CD14-positive monocyte (primary cell): ENCODE data around the gene BLCAP. TPM values are rescaled to one million over a fixed set of nuclear protein-coding genes. Genes with fewer than 3 reads are reported as not detected.
"Not testable (repeated sequence)": the region's sequence is repeated elsewhere in the genome, so short reads cannot be mapped to it uniquely, and the experiment has no call there.

Experiments
- DNase-seq, 3 donors: peaks; one replicate each; pipeline ENCODE4 v3.0.0-alpha.2; 2011 to 2022
- H2AFZ ChIP-seq: 2 replicates; pipeline ENCODE4 v1.6.0; 2012; ENCODE audit warnings: mild to moderate bottlenecking, low read depth, low read length, inconsistent platforms; ENCODE audit not compliant: insufficient read depth, poor library complexity, severe bottlenecking
- H3K27ac ChIP-seq, 2 donors: 1 replicate in 1 of 2; 2 replicates in 1 of 2; pipeline ENCODE4 v1.5.1; 2012 to 2013; ENCODE audit warnings: low read length in 2 of 2, control low read depth in 1 of 2, inconsistent platforms in 1 of 2, low read depth in 1 of 2, mild to moderate bottlenecking in 1 of 2
- H3K27me3 ChIP-seq, 2 donors: one replicate each; pipeline versions ENCODE4 v1.6.0 to v1.6.1; 2011 to 2013; ENCODE audit warnings: low read length in 2 of 2; ENCODE audit not compliant: control insufficient read depth in 2 of 2, insufficient read depth in 2 of 2
- H3K36me3 ChIP-seq, 2 donors: replicated peaks in 1 of 2; 1 replicate in 1 of 2; 2 replicates in 1 of 2; pipeline versions ENCODE4 v1.5.1 to v1.6.1; 2012 to 2013; ENCODE audit warnings: low read length in 2 of 2, control low read depth in 1 of 2, inconsistent platforms in 1 of 2, mild to moderate bottlenecking in 1 of 2; ENCODE audit not compliant: insufficient read depth in 2 of 2, control insufficient read depth in 1 of 2
- H3K4me1 ChIP-seq, 2 donors: 1 replicate in 1 of 2; 2 replicates in 1 of 2; pipeline versions ENCODE4 v1.5.1 to v1.6.1; 2012 to 2013; ENCODE audit warnings: low read length in 2 of 2, control low read depth in 1 of 2, inconsistent platforms in 1 of 2, mild to moderate bottlenecking in 1 of 2, moderate library complexity in 1 of 2; ENCODE audit not compliant: insufficient read depth in 2 of 2, control insufficient read depth in 1 of 2
- H3K4me2 ChIP-seq: replicated peaks from 2 replicates; pipeline ENCODE3; 2012; ENCODE audit warnings: low read length, moderate library complexity, mild to moderate bottlenecking; ENCODE audit not compliant: poor library complexity, severe bottlenecking; ENCODE audit errors: extremely low read depth
- H3K4me3 ChIP-seq, 3 experiments: fragments of 200-600 bp in 1 of 3; sonication (generic) in 1 of 3; replicated peaks in 1 of 3; 1 replicate in 2 of 3; 2 replicates in 1 of 3; pipeline ENCODE4 v1.5.1; 2011 to 2013; ENCODE audit warnings: low read length in 3 of 3, mild to moderate bottlenecking in 3 of 3, control low read depth in 2 of 3, low read depth in 2 of 3, inconsistent platforms in 1 of 3, moderate library complexity in 1 of 3
- H3K79me2 ChIP-seq: 2 replicates; pipeline ENCODE4 v1.6.0; 2012; ENCODE audit warnings: mild to moderate bottlenecking, control low read depth, inconsistent platforms, low read length, moderate library complexity; ENCODE audit not compliant: insufficient read depth
- H3K9ac ChIP-seq: 2 replicates; pipeline ENCODE4 v1.6.0; 2017; ENCODE audit warnings: low read length, mild to moderate bottlenecking; ENCODE audit not compliant: insufficient read depth, poor library complexity, severe bottlenecking
- H3K9me3 ChIP-seq, 2 donors: replicated peaks in 1 of 2; 1 replicate in 1 of 2; 2 replicates in 1 of 2; pipeline versions ENCODE4 v1.5.1 to v1.6.1; 2012 to 2013; ENCODE audit warnings: low read length in 2 of 2, control low read depth in 1 of 2; ENCODE audit not compliant: control insufficient read depth in 1 of 2, insufficient read depth in 1 of 2
- H4K20me1 ChIP-seq: 2 replicates; pipeline ENCODE4 v1.6.0; 2012; ENCODE audit warnings: mild to moderate bottlenecking, low read length, control low read depth, moderate library complexity; ENCODE audit not compliant: insufficient read depth
- H3K27ac Mint-ChIP-seq, 7 donors: one replicate each; pipeline ENCODE4 v1.8.0; 2020; ENCODE audit warnings: mild to moderate bottlenecking in 7 of 7, mixed read lengths in 7 of 7, moderate library complexity in 6 of 7, inconsistent platforms in 2 of 7
- H3K27me3 Mint-ChIP-seq, 3 donors: one replicate each; pipeline ENCODE4 v1.8.0; 2021 to 2022; ENCODE audit warnings: low read depth in 3 of 3, mild to moderate bottlenecking in 3 of 3, mixed read lengths in 3 of 3, moderate library complexity in 3 of 3, inconsistent platforms in 1 of 3
- H3K36me3 Mint-ChIP-seq, 2 donors: one replicate each; pipeline ENCODE4 v1.8.0; 2020; ENCODE audit warnings: mixed read lengths in 2 of 2, inconsistent platforms in 1 of 2, mild to moderate bottlenecking in 1 of 2
- H3K4me1 Mint-ChIP-seq: one replicate; pipeline ENCODE4 v1.8.0; 2020; ENCODE audit warnings: mild to moderate bottlenecking, mixed read lengths
- H3K4me3 Mint-ChIP-seq, 2 donors: one replicate each; pipeline ENCODE4 v1.8.0; 2020; ENCODE audit warnings: mild to moderate bottlenecking in 2 of 2, mixed read lengths in 2 of 2, moderate library complexity in 1 of 2
- H3K9me3 Mint-ChIP-seq, 7 donors: one replicate each; pipeline ENCODE4 v1.8.0; 2020 to 2022; ENCODE audit warnings: mixed read lengths in 7 of 7, mild to moderate bottlenecking in 6 of 7, moderate library complexity in 6 of 7, inconsistent platforms in 2 of 7
- WGBS: methylation state at CpG from one replicate; pipeline ENCODE4 v1.1.5; 2013; ENCODE audit warnings: missing lambda C conversion rate; ENCODE audit not compliant: insufficient coverage; 5-methylcytosine and 5-hydroxymethylcytosine counted together
- intact Hi-C, 2 donors: fragments of 100-400 bp; cut with micrococcal nuclease; formaldehyde crosslinking; loops; one replicate each; pipeline versions ENCODE4 v1.15.0 to v1.15.1; 2023
- polyA plus RNA-seq, 3 donors: library from polyadenylated mRNA; depleted of rRNA in 1 of 3; unstranded in 2 of 3; stranded (reverse) in 1 of 3; fragments of 300-500 nt in 2 of 3; fragments of >200 nt in 1 of 3; fragmentation: Illumina TruSeq in 2 of 3; gene quantifications; 1 replicate in 2 of 3; 2 replicates in 1 of 3; pipeline ENCODE4 v1.2.3, GENCODE V29; 2012 to 2021
- TF ChIP-seq, protein P1 (sequence below): fragments of 200-600 bp; IDR thresholded peaks from one replicate; pipeline ENCODE4 v1.8.0; 2022; ENCODE audit warnings: antibody characterized with exemption, mild to moderate bottlenecking

Gene BLCAP
- polyA plus RNA-seq, 3 donors, result 45.3 to 54.5 (median 53.3) TPM

DNA sequence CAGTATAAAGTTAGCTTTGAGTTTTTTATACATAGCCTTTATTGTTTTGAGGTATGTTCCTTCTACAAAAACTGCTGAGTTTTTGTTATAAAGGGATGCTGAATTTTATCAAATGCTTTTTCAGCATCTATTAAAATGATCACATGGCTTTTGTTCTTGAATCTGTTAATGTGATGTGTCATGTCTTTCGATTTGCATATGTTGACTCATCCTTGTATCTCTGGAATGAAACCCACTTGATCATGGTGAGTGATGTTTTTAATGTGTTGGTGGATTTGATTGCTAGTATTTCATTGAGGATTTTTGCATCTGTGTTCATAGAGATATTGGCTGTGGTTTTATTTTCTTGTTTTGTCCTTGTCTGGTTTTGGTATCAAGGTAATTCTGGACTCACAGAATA, 24.7 kb upstream of the BLCAP start:
- Mint-ChIP-seq H3K9me3 (no peaks in the 10 kb centered on the region), H3K4me3 (no peak overlapping the region), H3K36me3 (no peaks in the 10 kb centered on the region), H3K27me3 (peaks cover 8 to 27% (median 23%) of the 10 kb centered on the region in 3 donors), H3K4me1 (no peaks in the 10 kb centered on the region), H3K27ac (no peak overlapping the region)
- 44% methylated on average over 1 of the region's 1 CpG for WGBS
- intact Hi-C loops, result no loop called here
- H3K4me1 ChIP-seq, result no peaks in the 10 kb centered on the region
- H3K4me3 ChIP-seq, result no peak overlapping the region
- H4K20me1 ChIP-seq, result no peaks in the 10 kb centered on the region
- TF ChIP-seq, protein P1, sequence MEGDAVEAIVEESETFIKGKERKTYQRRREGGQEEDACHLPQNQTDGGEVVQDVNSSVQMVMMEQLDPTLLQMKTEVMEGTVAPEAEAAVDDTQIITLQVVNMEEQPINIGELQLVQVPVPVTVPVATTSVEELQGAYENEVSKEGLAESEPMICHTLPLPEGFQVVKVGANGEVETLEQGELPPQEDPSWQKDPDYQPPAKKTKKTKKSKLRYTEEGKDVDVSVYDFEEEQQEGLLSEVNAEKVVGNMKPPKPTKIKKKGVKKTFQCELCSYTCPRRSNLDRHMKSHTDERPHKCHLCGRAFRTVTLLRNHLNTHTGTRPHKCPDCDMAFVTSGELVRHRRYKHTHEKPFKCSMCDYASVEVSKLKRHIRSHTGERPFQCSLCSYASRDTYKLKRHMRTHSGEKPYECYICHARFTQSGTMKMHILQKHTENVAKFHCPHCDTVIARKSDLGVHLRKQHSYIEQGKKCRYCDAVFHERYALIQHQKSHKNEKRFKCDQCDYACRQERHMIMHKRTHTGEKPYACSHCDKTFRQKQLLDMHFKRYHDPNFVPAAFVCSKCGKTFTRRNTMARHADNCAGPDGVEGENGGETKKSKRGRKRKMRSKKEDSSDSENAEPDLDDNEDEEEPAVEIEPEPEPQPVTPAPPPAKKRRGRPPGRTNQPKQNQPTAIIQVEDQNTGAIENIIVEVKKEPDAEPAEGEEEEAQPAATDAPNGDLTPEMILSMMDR, result no peak
- H3K27me3 ChIP-seq, result peaks cover 0 to 7% of the 10 kb centered on the region in 2 donors
- peak in 1 of 3 donors; percentile 22 for DNase-seq
- no peaks in the 10 kb centered on the region for H3K36me3 ChIP-seq
- H3K27ac ChIP-seq, result no peak overlapping the region
- H2AFZ ChIP-seq, result no peak overlapping the region
- H3K79me2 ChIP-seq, result no peaks in the 10 kb centered on the region
- H3K9ac ChIP-seq, result no peak overlapping the region
- no peak overlapping the region for H3K4me2 ChIP-seq
- H3K9me3 ChIP-seq, result no peaks in the 10 kb centered on the region

DNA sequence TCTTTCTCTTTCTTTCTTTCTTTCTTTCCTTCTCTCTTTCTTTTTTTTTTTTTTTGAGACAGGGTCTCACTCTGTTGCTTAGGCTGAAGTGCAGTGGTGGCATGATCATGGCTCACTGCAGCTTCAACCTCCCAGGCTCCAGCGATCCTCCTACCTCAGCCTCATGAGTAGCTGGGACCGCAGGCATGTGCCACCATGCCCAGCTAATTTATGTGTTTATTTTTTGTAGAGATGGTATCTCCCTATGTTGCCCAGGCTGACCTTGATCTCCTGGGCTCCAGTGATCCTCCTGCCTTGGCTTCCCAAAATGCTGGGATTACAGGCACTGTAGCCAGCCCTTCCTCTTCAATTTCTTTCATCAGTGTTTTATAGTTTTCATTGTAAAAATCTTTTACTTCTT, 24.0 kb upstream of the BLCAP start:
- H2AFZ ChIP-seq, H3K27me3 ChIP-seq, H3K36me3 Mint-ChIP-seq, H3K9me3 ChIP-seq, H3K79me2 ChIP-seq, H3K4me3 ChIP-seq, H3K36me3 ChIP-seq, H3K9me3 Mint-ChIP-seq, H3K4me1 ChIP-seq, H3K27ac ChIP-seq, H3K4me1 Mint-ChIP-seq, H4K20me1 ChIP-seq, intact Hi-C loops, H3K4me2 ChIP-seq, DNase-seq, H3K9ac ChIP-seq: not testable (repeated sequence)
- H3K27ac Mint-ChIP-seq, result peak overlapping the region in 1 of 7 donors; percentile 13
- peak overlapping the region in 1 of 2 donors; percentile 15 for H3K4me3 Mint-ChIP-seq
- WGBS, result no CpG with 5 or more reads among the region's 2 CpGs
- peaks cover 8 to 30% (median 23%) of the 10 kb centered on the region in 3 donors for H3K27me3 Mint-ChIP-seq

DNA sequence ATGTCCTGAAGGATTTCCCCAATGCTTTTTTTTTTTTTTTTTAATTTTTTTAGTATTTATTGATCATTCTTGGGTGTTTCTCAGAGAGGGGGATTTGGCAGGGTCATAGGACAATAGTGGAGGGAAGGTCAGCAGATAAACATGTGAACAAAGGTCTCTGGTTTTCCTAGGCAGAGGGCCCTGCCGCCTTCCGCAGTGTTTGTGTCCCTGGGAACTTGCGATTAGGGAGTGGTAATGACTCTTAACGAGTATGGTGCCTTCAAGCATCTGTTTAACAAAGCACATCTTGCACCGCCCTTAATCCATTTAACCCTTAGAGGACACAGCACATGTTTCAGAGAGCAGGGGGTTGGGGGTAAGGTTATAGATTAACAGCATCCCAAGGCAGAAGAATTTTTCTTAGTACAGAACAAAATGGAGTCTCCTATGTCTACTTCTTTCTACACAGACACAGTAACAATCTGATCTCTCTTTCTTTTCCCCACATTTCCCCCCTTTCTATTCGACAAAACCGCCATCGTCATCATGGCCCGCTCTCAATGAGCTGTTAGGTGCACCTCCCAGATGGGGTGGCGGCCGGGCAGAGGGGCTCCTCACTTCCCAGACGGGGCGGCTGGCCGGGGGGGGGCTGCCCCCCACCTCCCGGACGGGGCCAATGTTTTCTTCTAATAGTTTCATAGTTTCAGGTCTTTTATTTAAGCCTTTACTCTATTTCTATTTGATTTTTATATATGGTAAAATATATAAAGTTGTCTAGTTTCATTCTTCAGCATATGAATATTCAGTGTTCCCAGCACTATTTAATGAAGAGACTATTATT, 22.6 kb upstream of the BLCAP start:
- H3K79me2 ChIP-seq, H3K9ac ChIP-seq, H3K36me3 Mint-ChIP-seq, H3K27ac Mint-ChIP-seq, H4K20me1 ChIP-seq, H3K4me1 ChIP-seq, H3K27me3 ChIP-seq, H3K9me3 Mint-ChIP-seq, H3K36me3 ChIP-seq, H3K27ac ChIP-seq, H3K4me3 ChIP-seq, DNase-seq, H3K4me2 ChIP-seq, H2AFZ ChIP-seq, intact Hi-C loops, H3K4me1 Mint-ChIP-seq, H3K4me3 Mint-ChIP-seq, H3K9me3 ChIP-seq: not testable (repeated sequence)
- H3K27me3 Mint-ChIP-seq, result peaks cover 7 to 33% (median 20%) of the 10 kb centered on the region in 3 donors
- WGBS, result 100% methylated on average over 1 of the region's 16 CpGs
